CD4-positive, CD25-positive, alpha-beta regulatory T cell (primary cell): ENCODE results near the gene CIC. TPM values are rescaled to one million over a fixed set of nuclear protein-coding genes. Genes with fewer than 3 reads are reported as not detected.
A peak's percentile ranks its signal among the peaks of the same experiment; 100 is the strongest.

ENCODE experiments used
- ATAC-seq, 2 donors: fragments of 150-1000 bp; cut with Tn5 transposase; one replicate each; pipeline ENCODE4 v1.10.0; 2021; ENCODE audit warnings: low read depth in 2 of 2, moderate number of reproducible peaks in 2 of 2, moderate library complexity in 1 of 2
- DNase-seq, 3 donors: peaks; one replicate each; pipeline versions ENCODE4 v3.0.0 to v3.0.0-alpha.2; 2012 to 2022; ENCODE audit warnings: mixed read lengths in 1 of 3
- H3K27ac ChIP-seq: one replicate; pipeline ENCODE4 v1.7.0; 2013; ENCODE audit warnings: mild to moderate bottlenecking, low read length; ENCODE audit not compliant: insufficient read depth, poor library complexity, severe bottlenecking
- H3K27me3 ChIP-seq: one replicate; pipeline ENCODE4 v1.7.0; 2013; ENCODE audit warnings: low read length; ENCODE audit not compliant: control insufficient read depth, insufficient read depth
- H3K36me3 ChIP-seq: one replicate; pipeline ENCODE4 v1.7.0; 2013; ENCODE audit warnings: mild to moderate bottlenecking, low read length, moderate library complexity; ENCODE audit not compliant: control insufficient read depth, insufficient read depth
- H3K4me1 ChIP-seq: 2 replicates; pipeline ENCODE4 v1.7.0; 2013; ENCODE audit warnings: mild to moderate bottlenecking, low read length; ENCODE audit not compliant: insufficient read depth, control insufficient read depth, poor library complexity, severe bottlenecking
- H3K4me3 ChIP-seq: one replicate; pipeline ENCODE4 v1.7.0; 2013; ENCODE audit warnings: low read depth, mild to moderate bottlenecking, low read length, moderate library complexity
- H3K9me3 ChIP-seq, 2 experiments: 1 replicate in 1 of 2; 2 replicates in 1 of 2; pipeline ENCODE4 v1.7.0; 2013; ENCODE audit warnings: low read length in 2 of 2, mild to moderate bottlenecking in 1 of 2, moderate library complexity in 1 of 2; ENCODE audit not compliant: control insufficient read depth in 2 of 2
- H3K27ac Mint-ChIP-seq, 3 donors: one replicate each; pipeline ENCODE4 v1.8.0; 2020 to 2022; ENCODE audit warnings: mild to moderate bottlenecking in 3 of 3, mixed read lengths in 3 of 3, moderate library complexity in 2 of 3
- H3K27me3 Mint-ChIP-seq: one replicate; pipeline ENCODE4 v1.8.0; 2022; ENCODE audit warnings: mild to moderate bottlenecking, mixed read lengths
- H3K36me3 Mint-ChIP-seq: one replicate; pipeline ENCODE4 v1.8.0; 2020; ENCODE audit warnings: mixed read lengths
- H3K4me1 Mint-ChIP-seq, 4 donors: one replicate each; pipeline ENCODE4 v1.8.0; 2020 to 2022; ENCODE audit warnings: mixed read lengths in 4 of 4, mild to moderate bottlenecking in 1 of 4
- H3K4me3 Mint-ChIP-seq, 4 donors: one replicate each; pipeline ENCODE4 v1.8.0; 2020 to 2022; ENCODE audit warnings: mild to moderate bottlenecking in 4 of 4, mixed read lengths in 4 of 4, moderate library complexity in 3 of 4
- H3K9me3 Mint-ChIP-seq, 7 donors: one replicate each; pipeline ENCODE4 v1.8.0; 2020 to 2022; ENCODE audit warnings: mixed read lengths in 7 of 7, mild to moderate bottlenecking in 3 of 7, moderate library complexity in 2 of 7
- polyA plus RNA-seq, 4 donors: library from polyadenylated mRNA; unstranded; fragments of 300-500 nt; fragmentation: Illumina TruSeq; gene quantifications; one replicate each; pipeline ENCODE4 v1.2.3, GENCODE V29; 2021
- total RNA-seq: library from RNA; stranded (reverse); gene quantifications from one replicate; pipeline ENCODE4 v1.2.3, GENCODE V29; 2022

The CIC gene
- total and polyA plus RNA-seq, 5 donors from 2014 or later = 0.41 to 124 (median 0.80) TPM

GRCh38 chr19:42291435-42291810, 22.4 kb downstream of the CIC start:
- no peaks in the 10 kb centered on the region for H3K27me3 ChIP-seq
- no peak overlapping the region for H3K4me3 ChIP-seq
- ATAC-seq = no peak
- H3K27ac Mint-ChIP-seq = peak overlapping the region in 2 of 3 donors; percentile 4 to 81
- H3K4me1 ChIP-seq = peaks cover 3% of the 10 kb centered on the region
- H3K36me3 ChIP-seq = peaks cover 54% of the 10 kb centered on the region
- no peak for DNase-seq
- H3K27ac ChIP-seq = no peak overlapping the region
- H3K4me1 Mint-ChIP-seq = peaks cover 0 to 24% (median 8%) of the 10 kb centered on the region in 4 donors
- H3K27me3 Mint-ChIP-seq = no peaks in the 10 kb centered on the region
- peaks cover 5% of the 10 kb centered on the region for H3K36me3 Mint-ChIP-seq
- no peaks in the 10 kb centered on the region for H3K9me3 Mint-ChIP-seq
- H3K9me3 ChIP-seq = no peaks in the 10 kb centered on the region
- no peak overlapping the region for H3K4me3 Mint-ChIP-seq

- no peaks in the 10 kb centered on the region for H3K27me3 Mint-ChIP-seq
- peaks cover 0 to 24% (median 9%) of the 10 kb centered on the region in 4 donors for H3K4me1 Mint-ChIP-seq
- peak overlapping the region in 1 of 3 donors; percentile 81 for H3K27ac Mint-ChIP-seq
- H3K4me3 Mint-ChIP-seq = no peak overlapping the region
- peaks cover 5% of the 10 kb centered on the region for H3K36me3 Mint-ChIP-seq
- Histone ChIP-seq H3K4me1 (peaks cover 3% of the 10 kb centered on the region), H3K27me3 (no peaks in the 10 kb centered on the region), H3K27ac (no peak overlapping the region), H3K36me3 (peaks cover 54% of the 10 kb centered on the region), H3K4me3 (no peak overlapping the region), H3K9me3 (no peaks in the 10 kb centered on the region)
- ATAC-seq = no peak
- no peaks in the 10 kb centered on the region for H3K9me3 Mint-ChIP-seq
- DNase-seq = no peak
Observed at GRCh38 chr19:42292042-42292960, 23.2 kb downstream of the CIC start.

GRCh38 chr19:42292963-42293362, 23.9 kb downstream of the CIC start:
- Histone ChIP-seq H3K9me3 (no peaks in the 10 kb centered on the region), H3K4me1 (peaks cover 3% of the 10 kb centered on the region), H3K27me3 (no peaks in the 10 kb centered on the region), H3K36me3 (peaks cover 47% of the 10 kb centered on the region), H3K27ac (no peak overlapping the region), H3K4me3 (no peak overlapping the region)
- Mint-ChIP-seq H3K27ac (no peak overlapping the region), H3K36me3 (peaks cover 5% of the 10 kb centered on the region), H3K4me3 (no peak overlapping the region), H3K4me1 (peaks cover 0 to 20% (median 9%) of the 10 kb centered on the region in 4 donors), H3K27me3 (no peaks in the 10 kb centered on the region), H3K9me3 (no peaks in the 10 kb centered on the region)
- no peak for ATAC-seq
- no peak for DNase-seq

GRCh38 chr19:42293540-42293939, 24.5 kb downstream of the CIC start:
- no peak for DNase-seq
- peaks cover 0 to 20% (median 9%) of the 10 kb centered on the region in 4 donors for H3K4me1 Mint-ChIP-seq
- no peak for ATAC-seq
- H3K27me3 Mint-ChIP-seq = no peaks in the 10 kb centered on the region
- Histone ChIP-seq H3K27me3 (no peaks in the 10 kb centered on the region), H3K27ac (no peak overlapping the region), H3K4me3 (no peak overlapping the region), H3K9me3 (no peaks in the 10 kb centered on the region), H3K36me3 (peaks cover 41% of the 10 kb centered on the region), H3K4me1 (peaks cover 3% of the 10 kb centered on the region)
- H3K36me3 Mint-ChIP-seq = peaks cover 5% of the 10 kb centered on the region
- no peaks in the 10 kb centered on the region for H3K9me3 Mint-ChIP-seq
- H3K4me3 Mint-ChIP-seq = peak overlapping the region in 1 of 4 donors; percentile 21
- no peak overlapping the region for H3K27ac Mint-ChIP-seq

GRCh38 chr19:42293948-42294347, 24.9 kb downstream of the CIC start:
- H3K27ac ChIP-seq = no peak overlapping the region
- no peak overlapping the region for H3K4me3 ChIP-seq
- H3K27me3 ChIP-seq = no peaks in the 10 kb centered on the region
- H3K9me3 ChIP-seq = no peaks in the 10 kb centered on the region
- peaks cover 3% of the 10 kb centered on the region for H3K4me1 ChIP-seq
- Mint-ChIP-seq H3K4me3 (peak overlapping the region in 2 of 4 donors; percentile 21 to 58), H3K27me3 (no peaks in the 10 kb centered on the region), H3K36me3 (peaks cover 5% of the 10 kb centered on the region), H3K4me1 (peaks cover 0 to 20% (median 9%) of the 10 kb centered on the region in 4 donors), H3K27ac (no peak overlapping the region), H3K9me3 (no peaks in the 10 kb centered on the region)
- H3K36me3 ChIP-seq = peaks cover 37% of the 10 kb centered on the region
- ATAC-seq = no peak
- no peak for DNase-seq

DNA sequence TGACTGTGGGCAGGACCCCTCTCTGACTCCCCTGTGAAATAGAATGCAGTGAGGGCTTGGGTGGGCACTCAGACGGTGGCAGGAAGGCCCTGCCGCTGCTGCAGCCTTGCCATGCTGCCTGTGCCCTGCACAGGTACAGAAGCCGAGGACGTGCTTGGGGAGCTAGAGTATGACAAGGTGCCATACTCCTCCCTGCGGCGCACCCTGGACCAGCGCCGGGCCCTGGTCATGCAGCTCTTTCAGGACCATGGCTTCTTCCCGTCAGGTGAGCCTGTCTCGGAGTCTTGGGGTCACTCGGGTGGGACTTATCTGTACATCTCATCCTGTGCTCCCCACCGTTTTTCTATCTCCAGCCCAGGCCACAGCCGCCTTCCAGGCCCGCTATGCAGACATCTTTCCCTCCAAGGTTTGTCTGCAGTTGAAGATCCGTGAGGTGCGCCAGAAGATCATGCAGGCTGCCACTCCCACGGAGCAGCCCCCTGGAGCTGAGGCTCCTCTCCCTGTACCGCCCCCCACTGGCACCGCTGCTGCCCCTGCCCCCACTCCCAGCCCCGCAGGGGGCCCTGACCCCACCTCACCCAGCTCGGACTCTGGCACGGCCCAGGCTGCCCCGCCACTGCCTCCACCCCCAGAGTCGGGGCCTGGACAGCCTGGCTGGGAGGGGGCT, 25.6 kb downstream of the CIC start:
- ATAC-seq (no peak), DNase-seq (no peak)
- H3K27me3 Mint-ChIP-seq = no peaks in the 10 kb centered on the region
- H3K9me3 ChIP-seq = no peaks in the 10 kb centered on the region
- no peak overlapping the region for H3K4me3 ChIP-seq
- H3K27me3 ChIP-seq = no peaks in the 10 kb centered on the region
- H3K27ac Mint-ChIP-seq = no peak overlapping the region
- no peak overlapping the region for H3K27ac ChIP-seq
- peaks cover 0 to 20% (median 9%) of the 10 kb centered on the region in 4 donors for H3K4me1 Mint-ChIP-seq
- peaks cover 5% of the 10 kb centered on the region for H3K36me3 Mint-ChIP-seq
- H3K4me3 Mint-ChIP-seq = peak overlapping the region in 1 of 4 donors; percentile 58
- peaks cover 3% of the 10 kb centered on the region for H3K4me1 ChIP-seq
- peaks cover 31% of the 10 kb centered on the region for H3K36me3 ChIP-seq
- no peaks in the 10 kb centered on the region for H3K9me3 Mint-ChIP-seq

DNA sequence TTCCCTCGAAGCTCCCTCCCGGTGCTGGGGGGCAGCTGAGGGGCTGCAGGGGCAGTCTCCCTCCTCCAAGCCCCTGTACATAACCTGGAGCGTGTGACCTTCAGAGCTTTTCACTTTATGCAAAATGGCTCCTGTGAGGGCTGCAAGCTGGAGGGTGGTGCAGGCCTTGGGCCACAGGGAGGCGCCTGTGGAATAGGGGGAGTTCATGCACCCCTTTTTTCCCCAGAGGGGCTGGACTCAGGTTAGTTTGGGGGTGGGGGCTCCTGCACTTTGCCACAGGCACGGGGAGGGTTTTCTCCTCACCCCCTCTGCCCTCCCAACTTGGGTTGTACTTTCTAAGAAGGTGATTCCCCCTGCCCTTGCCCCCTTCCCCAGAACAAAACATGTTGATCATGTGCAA, 26.3 kb downstream of the CIC start:
- H3K27me3 Mint-ChIP-seq = no peaks in the 10 kb centered on the region
- peaks cover 3% of the 10 kb centered on the region for H3K4me1 ChIP-seq
- H3K27me3 ChIP-seq = no peaks in the 10 kb centered on the region
- no peak overlapping the region for H3K27ac Mint-ChIP-seq
- peaks cover 25% of the 10 kb centered on the region for H3K36me3 ChIP-seq
- ATAC-seq (no peak), DNase-seq (no peak)
- peak overlapping the region in 2 of 4 donors; percentile 21 to 84 for H3K4me3 Mint-ChIP-seq
- H3K27ac ChIP-seq = no peak overlapping the region
- H3K36me3 Mint-ChIP-seq = peaks cover 5% of the 10 kb centered on the region
- no peaks in the 10 kb centered on the region for H3K9me3 ChIP-seq
- no peaks in the 10 kb centered on the region for H3K9me3 Mint-ChIP-seq
- H3K4me1 Mint-ChIP-seq = peaks cover 0 to 25% (median 9%) of the 10 kb centered on the region in 4 donors
- H3K4me3 ChIP-seq = no peak overlapping the region
